Measurements from ENCODE around the gene SEL1L. TPM values are rescaled to one million over a fixed set of nuclear protein-coding genes. Genes with fewer than 3 reads are reported as not detected.

Gene SEL1L
- total RNA-seq, 2 donors from 2014 or later: 91.2 to 121 TPM

DNA sequence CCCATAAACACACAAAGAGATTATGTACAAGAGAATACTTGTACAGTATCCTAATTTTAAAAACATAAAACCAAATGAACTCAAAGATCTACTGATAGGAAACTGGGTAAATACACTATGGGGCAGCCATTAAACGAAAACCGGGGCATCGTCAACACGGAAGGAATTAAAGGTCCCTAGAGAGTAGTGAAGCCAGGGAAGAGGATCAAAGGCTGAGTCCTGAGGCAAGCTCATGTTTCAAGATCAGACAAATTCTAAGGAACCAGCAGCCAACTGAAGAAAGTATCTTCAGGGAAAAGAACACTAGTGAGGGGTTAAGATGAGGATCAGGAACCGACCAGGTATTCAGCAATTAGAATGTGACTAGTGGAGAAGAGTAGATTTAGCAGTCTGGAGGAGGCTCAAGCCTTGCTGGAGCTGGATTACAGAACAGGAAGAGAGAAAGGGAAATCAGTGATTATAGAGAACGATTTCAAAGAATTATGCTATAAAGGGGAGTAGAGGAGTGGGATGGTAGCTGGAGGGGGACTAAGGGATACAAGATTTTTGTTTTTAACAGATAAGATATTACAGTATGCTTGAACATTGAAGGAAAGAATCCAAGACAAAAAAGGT lies 23.7 kb downstream of the SEL1L start:
- no peak overlapping the region for H3K4me3 ChIP-seq
- H3K9me3 ChIP-seq: no peaks in the 10 kb centered on the region
- no peak for TF ChIP-seq CTCF (IDR thresholded peaks at IDR 0.05)
- H3K27ac ChIP-seq: no peak overlapping the region
- intact Hi-C loops (cut with DNase I): no loop called here
- H3K9ac ChIP-seq (ENCODE audit: low read depth in 2 of 2, low read length in 2 of 2): no peak overlapping the region
- H3K4me1 ChIP-seq: no peaks in the 10 kb centered on the region
- no peaks in the 10 kb centered on the region for H3K36me3 ChIP-seq
- no peak for DNase-seq
- H3K27me3 ChIP-seq: no peaks in the 10 kb centered on the region

GRCh38 chr14:81509321-81509720 lies 24.3 kb downstream of the SEL1L start:
- no peak for DNase-seq
- intact Hi-C loops (cut with DNase I): no loop called here
- Histone ChIP-seq H3K9ac (ENCODE audit: low read depth in 2 of 2, low read length in 2 of 2) (no peak overlapping the region), H3K4me3 (no peak overlapping the region), H3K36me3 (no peaks in the 10 kb centered on the region), H3K4me1 (no peaks in the 10 kb centered on the region), H3K9me3 (no peaks in the 10 kb centered on the region), H3K27ac (no peak overlapping the region), H3K27me3 (no peaks in the 10 kb centered on the region)
- no peak for TF ChIP-seq CTCF (IDR thresholded peaks at IDR 0.05)

DNA sequence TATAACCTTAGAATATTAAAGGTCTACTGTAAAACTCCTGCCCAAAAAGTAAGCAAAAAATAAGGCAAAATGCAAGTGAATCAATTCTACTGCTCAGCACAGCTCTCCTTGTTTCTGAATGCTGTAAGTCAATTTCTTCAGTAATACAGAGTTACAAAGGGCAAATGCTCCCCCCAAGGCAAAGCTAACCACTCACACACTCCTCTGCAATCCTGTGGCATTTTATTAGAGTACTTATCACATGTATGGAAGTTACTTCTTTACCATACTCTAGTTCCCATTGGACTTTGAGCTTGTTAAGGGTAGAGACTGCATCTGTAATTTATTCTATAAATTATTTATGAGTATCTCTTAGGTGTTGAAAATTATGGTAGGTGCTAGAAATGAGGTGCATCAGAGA lies 27.2 kb downstream of the SEL1L start:
- TF ChIP-seq CTCF (IDR thresholded peaks at IDR 0.05): no peak
- Histone ChIP-seq H3K27ac (no peak overlapping the region), H3K9ac (ENCODE audit: low read depth in 2 of 2, low read length in 2 of 2) (no peak overlapping the region), H3K4me1 (no peaks in the 10 kb centered on the region), H3K27me3 (no peaks in the 10 kb centered on the region), H3K4me3 (no peak overlapping the region), H3K9me3 (no peaks in the 10 kb centered on the region), H3K36me3 (peaks cover 3% of the 10 kb centered on the region)
- DNase-seq: no peak
- intact Hi-C loops (cut with DNase I): no loop called here

GRCh38 chr14:81504864-81505263 lies 28.8 kb downstream of the SEL1L start:
- Histone ChIP-seq H3K36me3 (peaks cover 6% of the 10 kb centered on the region), H3K27me3 (no peaks in the 10 kb centered on the region), H3K9me3 (no peaks in the 10 kb centered on the region), H3K27ac (no peak overlapping the region), H3K9ac (ENCODE audit: low read depth in 2 of 2, low read length in 2 of 2) (no peak overlapping the region), H3K4me1 (no peaks in the 10 kb centered on the region), H3K4me3 (no peak overlapping the region)
- no peak for TF ChIP-seq CTCF (IDR thresholded peaks at IDR 0.05)
- DNase-seq: no peak
- intact Hi-C loops (cut with DNase I): no loop called here

DNA sequence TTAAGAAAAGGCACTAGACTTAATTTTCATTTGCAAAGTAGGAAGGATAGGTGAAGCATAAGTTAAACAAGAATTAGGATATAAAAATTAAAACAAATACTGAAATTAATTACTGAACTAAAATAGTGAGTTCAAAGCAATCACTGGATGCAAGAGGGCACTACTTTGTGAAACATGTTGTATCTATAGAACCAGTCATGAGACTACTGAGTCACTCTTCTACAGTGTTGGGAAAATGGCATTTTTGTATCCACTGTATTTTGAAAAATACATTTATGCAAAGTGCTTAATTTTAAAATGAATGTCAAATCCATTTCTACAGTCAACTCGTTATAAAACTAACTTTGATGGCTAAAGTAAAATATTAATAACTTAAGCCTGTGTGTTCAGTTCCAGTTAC lies 47.9 kb downstream of the SEL1L start:
- TF ChIP-seq CTCF (IDR thresholded peaks at IDR 0.05): no peak
- Histone ChIP-seq H3K9ac (ENCODE audit: low read depth in 2 of 2, low read length in 2 of 2) (no peak overlapping the region), H3K9me3 (no peaks in the 10 kb centered on the region), H3K27me3 (no peaks in the 10 kb centered on the region), H3K4me1 (no peaks in the 10 kb centered on the region), H3K27ac (no peak overlapping the region), H3K4me3 (no peak overlapping the region), H3K36me3 (peaks cover 2% of the 10 kb centered on the region)
- DNase-seq: no peak
- intact Hi-C loops (cut with DNase I): no loop called here

Measured in colonic mucosa (tissue), 4 donors.